Fibroblast of lung (primary cell): Measurements from ENCODE around the gene NBPF1.

ENCODE experiments used
- CTCF ChIP-seq, 2 donors: IDR thresholded peaks in 1 of 2; conservative IDR thresholded peaks in 1 of 2; 1 replicate in 1 of 2; 2 replicates in 1 of 2; pipeline ENCODE4 v1.5.1; 2011 to 2012; ENCODE audit warnings: low read length in 2 of 2, control low read depth in 1 of 2, inconsistent platforms in 1 of 2, low read depth in 1 of 2, mild to moderate bottlenecking in 1 of 2
- EZH2 ChIP-seq: IDR thresholded peaks from 2 replicates; pipeline ENCODE4 v1.5.1; 2012; ENCODE audit warnings: low read length, control low read depth, mild to moderate bottlenecking; ENCODE audit errors: missing control alignments

- no peak for TF ChIP-seq CTCF (conservative IDR thresholded peaks at IDR 0.05 in 1 of 2, IDR thresholded peaks at IDR 0.05 in 1 of 2; ENCODE audit: low read depth in 1 of 2, low read length in 2 of 2)
- no peak for TF ChIP-seq EZH2
Measured at GRCh38 chr1:16630661-16631247, 17.4 kb upstream of the NBPF1 start.
